Tibial nerve (tissue), 4 donors: ENCODE data around the gene FER.

Experiments
- EP300 ChIP-seq, 2 donors: sonication (generic); formaldehyde crosslinking; IDR thresholded peaks; one replicate each; pipeline ENCODE4 v1.6.1; 2017; ENCODE audit warnings: antibody characterized with exemption in 2 of 2, mild to moderate bottlenecking in 1 of 2
- POLR2A ChIP-seq, 2 donors: fragments of 450-650 bp; IDR thresholded peaks; one replicate each; pipeline ENCODE4 v1.6.1; 2017; ENCODE audit warnings: antibody characterized with exemption in 2 of 2, mild to moderate bottlenecking in 2 of 2, moderate library complexity in 2 of 2
- TF ChIP-seq, protein P1 (sequence below), 5 experiments: fragments of 200-600 bp in 3 of 5; fragments of 450-650 bp in 2 of 5; sonication (generic) in 3 of 5; IDR thresholded peaks; one replicate each; pipeline ENCODE4 v1.5.1; 2016 to 2019; ENCODE audit warnings: antibody characterized with exemption in 5 of 5, mild to moderate bottlenecking in 3 of 5, moderate library complexity in 2 of 5

DNA sequence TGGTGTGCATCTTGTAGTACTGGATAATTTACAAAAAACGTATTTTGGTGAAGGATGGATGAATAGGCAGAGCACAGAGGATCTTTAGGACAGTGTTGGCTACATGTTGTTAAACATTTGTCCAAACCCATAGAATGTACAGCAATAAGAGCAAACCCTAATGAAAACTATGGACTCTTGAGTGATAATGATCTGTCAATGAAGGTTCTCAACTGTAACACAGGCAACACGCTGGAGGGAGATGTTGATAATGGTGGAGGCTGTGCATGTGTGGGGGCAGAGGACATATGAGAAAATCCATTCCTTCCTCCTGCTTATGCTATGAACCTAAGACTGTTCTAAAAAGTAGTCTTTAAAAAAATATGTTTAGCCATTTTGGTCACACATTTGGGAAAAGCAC is 194.0 kb downstream of the FER start:
- TF ChIP-seq, protein P1, sequence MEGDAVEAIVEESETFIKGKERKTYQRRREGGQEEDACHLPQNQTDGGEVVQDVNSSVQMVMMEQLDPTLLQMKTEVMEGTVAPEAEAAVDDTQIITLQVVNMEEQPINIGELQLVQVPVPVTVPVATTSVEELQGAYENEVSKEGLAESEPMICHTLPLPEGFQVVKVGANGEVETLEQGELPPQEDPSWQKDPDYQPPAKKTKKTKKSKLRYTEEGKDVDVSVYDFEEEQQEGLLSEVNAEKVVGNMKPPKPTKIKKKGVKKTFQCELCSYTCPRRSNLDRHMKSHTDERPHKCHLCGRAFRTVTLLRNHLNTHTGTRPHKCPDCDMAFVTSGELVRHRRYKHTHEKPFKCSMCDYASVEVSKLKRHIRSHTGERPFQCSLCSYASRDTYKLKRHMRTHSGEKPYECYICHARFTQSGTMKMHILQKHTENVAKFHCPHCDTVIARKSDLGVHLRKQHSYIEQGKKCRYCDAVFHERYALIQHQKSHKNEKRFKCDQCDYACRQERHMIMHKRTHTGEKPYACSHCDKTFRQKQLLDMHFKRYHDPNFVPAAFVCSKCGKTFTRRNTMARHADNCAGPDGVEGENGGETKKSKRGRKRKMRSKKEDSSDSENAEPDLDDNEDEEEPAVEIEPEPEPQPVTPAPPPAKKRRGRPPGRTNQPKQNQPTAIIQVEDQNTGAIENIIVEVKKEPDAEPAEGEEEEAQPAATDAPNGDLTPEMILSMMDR (IDR thresholded peaks at IDR 0.05) = no peak
- TF ChIP-seq POLR2A (IDR thresholded peaks at IDR 0.05) (no peak), EP300 (IDR thresholded peaks at IDR 0.05) (no peak)
